HG03175 (cell line): ENCODE results near the gene EFCC1.

Experiments used
- ATAC-seq: cut with Tn5 transposase; IDR thresholded peaks from one replicate; pipeline ENCODE4 v1.9.1; 2021; ENCODE audit warnings: mild to moderate bottlenecking, moderate library complexity; ENCODE audit not compliant: unreplicated experiment

Gene EFCC1

GRCh38 chr3:129031476-129032215, 30.5 kb downstream of the EFCC1 start:
- ATAC-seq: no peak

GRCh38 chr3:129032716-129033115, 31.6 kb downstream of the EFCC1 start:
- no peak for ATAC-seq

- ATAC-seq: no peak
Measured at GRCh38 chr3:129033151-129033550, 32.0 kb downstream of the EFCC1 start.

GRCh38 chr3:129033633-129034321, 32.7 kb downstream of the EFCC1 start:
- no peak for ATAC-seq

- ATAC-seq: no peak
Measured at GRCh38 chr3:129034642-129035041, 33.5 kb downstream of the EFCC1 start.

GRCh38 chr3:129035360-129036221, 34.5 kb downstream of the EFCC1 start:
- ATAC-seq: no peak

GRCh38 chr3:129036222-129037092, 35.4 kb downstream of the EFCC1 start:
- no peak for ATAC-seq

- ATAC-seq: no peak
Measured at GRCh38 chr3:129037093-129037419, 36.0 kb downstream of the EFCC1 start.

GRCh38 chr3:129038121-129038855, 37.2 kb downstream of the EFCC1 start:
- ATAC-seq: no peak

GRCh38 chr3:129039271-129040038, 38.4 kb downstream of the EFCC1 start:
- ATAC-seq: no peak

GRCh38 chr3:129040039-129040336, 38.9 kb downstream of the EFCC1 start:
- no peak for ATAC-seq

GRCh38 chr3:129040579-129041300, 39.6 kb downstream of the EFCC1 start:
- ATAC-seq: no peak

GRCh38 chr3:129045675-129046036, 44.6 kb downstream of the EFCC1 start:
- ATAC-seq: no peak

GRCh38 chr3:129046037-129046731, 45.1 kb downstream of the EFCC1 start:
- no peak for ATAC-seq

GRCh38 chr3:129046732-129047552, 45.8 kb downstream of the EFCC1 start:
- ATAC-seq: no peak

GRCh38 chr3:129047553-129047839, 46.4 kb downstream of the EFCC1 start:
- ATAC-seq: no peak

GRCh38 chr3:129050556-129051295, 49.6 kb downstream of the EFCC1 start:
- no peak for ATAC-seq
